Hindlimb muscle (tissue), 1 donor: ENCODE results near the gene MRGPRD. TPM values are rescaled to one million over a fixed set of nuclear protein-coding genes. Genes with fewer than 3 reads are reported as not detected.
"Not testable (repeated sequence)": the region's sequence is repeated elsewhere in the genome, so short reads cannot be mapped to it uniquely, and the experiment has no call there.

Experiments used
- DNase-seq: peaks from one replicate; pipeline ENCODE4 v3.0.0-alpha.2; 2013
- polyA plus RNA-seq: library from polyadenylated mRNA; unstranded; fragments of 120-200 nt; gene quantifications from one replicate; pipeline ENCODE4 v1.2.1, GENCODE V29; 2013; ENCODE audit not compliant: insufficient read length

Gene MRGPRD
- polyA plus RNA-seq, 1 donor = not detected

GRCh38 chr11:68993546-68993945 lies 12.8 kb upstream of the MRGPRD start:
- DNase-seq = no peak

- DNase-seq = no peak
These were observed 12.0 kb upstream of the MRGPRD start for GRCh38 chr11:68992743-68993255.

DNA sequence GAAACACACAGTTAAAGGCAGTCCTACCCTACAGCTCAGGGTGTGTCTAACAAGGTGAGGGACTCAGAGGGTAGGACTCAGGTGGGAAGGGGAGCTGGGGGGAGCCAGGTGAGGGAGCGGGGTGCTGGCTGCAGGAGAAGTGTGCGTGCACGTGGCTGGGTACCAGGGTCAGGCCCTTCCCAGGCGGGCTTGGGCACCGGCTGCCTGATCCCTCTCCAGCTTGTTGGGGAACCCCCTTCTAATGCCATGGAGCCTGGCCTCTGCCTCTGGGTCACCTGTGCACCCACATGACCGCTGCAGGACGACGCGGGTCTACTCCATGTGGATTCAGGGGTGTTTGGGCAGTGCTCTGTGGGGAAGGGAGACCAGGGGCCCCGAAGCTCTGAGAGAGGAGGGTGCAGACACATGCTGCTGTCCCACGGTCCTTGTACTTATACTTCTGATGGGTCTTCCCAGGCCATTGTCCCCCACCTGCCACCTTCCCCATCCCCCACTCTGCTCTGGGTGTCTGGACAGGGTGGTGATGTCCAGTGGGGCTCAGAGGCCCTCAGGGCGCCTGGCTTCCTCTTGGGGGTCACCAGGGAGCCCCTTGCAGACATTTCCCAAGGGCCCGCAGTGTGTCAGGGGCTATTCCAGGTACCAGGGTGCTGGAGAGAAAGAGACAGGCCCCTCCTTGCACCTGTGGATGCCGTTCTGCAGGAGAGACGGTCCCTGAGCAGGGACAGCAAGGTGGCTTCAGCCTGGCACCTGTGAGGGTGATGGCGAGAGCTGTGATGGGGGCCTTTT lies 10.4 kb upstream of the MRGPRD start:
- DNase-seq = no peak

DNA sequence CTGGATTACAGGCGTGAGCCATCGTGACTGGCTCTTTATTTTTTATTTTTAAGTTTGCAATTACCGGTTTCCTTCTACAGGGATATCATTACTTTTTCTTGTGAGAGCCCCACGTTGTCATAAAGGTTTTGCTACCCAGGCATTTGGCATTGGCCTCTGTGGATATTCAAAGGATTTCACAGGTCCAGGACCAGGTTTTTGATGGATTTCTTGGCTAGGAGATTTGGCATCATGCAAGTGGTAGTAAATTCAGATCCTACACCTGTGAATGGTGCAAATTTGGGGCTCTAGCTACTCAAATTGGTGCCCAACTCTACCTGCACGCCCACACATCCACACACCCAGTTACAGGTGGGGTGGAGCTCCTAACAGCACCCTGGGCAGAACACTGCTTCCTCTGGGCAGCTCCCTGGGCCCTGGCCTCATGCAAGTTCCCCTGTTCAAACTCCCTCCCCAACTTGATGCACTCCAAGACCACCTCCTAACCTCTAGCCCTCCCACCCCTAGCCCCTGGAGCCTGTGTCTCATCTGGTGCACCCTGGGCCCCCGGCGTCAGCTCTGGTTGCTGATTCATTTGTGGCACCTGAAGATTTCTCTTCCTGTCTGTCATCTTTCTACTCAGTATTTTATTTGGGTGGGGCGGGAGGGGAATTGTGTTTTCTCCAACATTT lies 9.3 kb upstream of the MRGPRD start:
- DNase-seq = no peak

GRCh38 chr11:68988491-68988890 lies 7.7 kb upstream of the MRGPRD start:
- no peak for DNase-seq

- DNase-seq = no peak
These were observed 6.4 kb upstream of the MRGPRD start for GRCh38 chr11:68987211-68987610.

- no peak for DNase-seq
These were observed 3.0 kb upstream of the MRGPRD start for GRCh38 chr11:68983801-68984200.

DNA sequence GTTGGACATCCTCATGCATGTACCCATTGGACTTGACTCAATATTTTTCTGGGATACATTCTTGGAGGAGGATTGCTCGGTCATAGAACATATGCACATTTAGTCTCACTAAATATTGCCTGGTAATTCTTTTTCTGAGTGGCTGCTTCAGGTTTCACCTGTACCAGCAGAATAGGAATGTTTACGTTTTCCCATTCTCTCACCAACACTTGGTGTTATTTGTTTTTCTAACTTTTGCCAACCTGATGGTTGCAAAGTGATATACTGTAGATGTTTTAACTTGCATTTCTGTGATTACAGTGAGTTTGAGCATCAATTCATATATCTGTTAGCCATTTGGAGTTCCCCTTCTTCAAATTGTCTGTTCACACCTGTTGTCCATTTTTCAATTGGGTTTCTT lies 1.3 kb upstream of the MRGPRD start:
- DNase-seq = no peak

DNA sequence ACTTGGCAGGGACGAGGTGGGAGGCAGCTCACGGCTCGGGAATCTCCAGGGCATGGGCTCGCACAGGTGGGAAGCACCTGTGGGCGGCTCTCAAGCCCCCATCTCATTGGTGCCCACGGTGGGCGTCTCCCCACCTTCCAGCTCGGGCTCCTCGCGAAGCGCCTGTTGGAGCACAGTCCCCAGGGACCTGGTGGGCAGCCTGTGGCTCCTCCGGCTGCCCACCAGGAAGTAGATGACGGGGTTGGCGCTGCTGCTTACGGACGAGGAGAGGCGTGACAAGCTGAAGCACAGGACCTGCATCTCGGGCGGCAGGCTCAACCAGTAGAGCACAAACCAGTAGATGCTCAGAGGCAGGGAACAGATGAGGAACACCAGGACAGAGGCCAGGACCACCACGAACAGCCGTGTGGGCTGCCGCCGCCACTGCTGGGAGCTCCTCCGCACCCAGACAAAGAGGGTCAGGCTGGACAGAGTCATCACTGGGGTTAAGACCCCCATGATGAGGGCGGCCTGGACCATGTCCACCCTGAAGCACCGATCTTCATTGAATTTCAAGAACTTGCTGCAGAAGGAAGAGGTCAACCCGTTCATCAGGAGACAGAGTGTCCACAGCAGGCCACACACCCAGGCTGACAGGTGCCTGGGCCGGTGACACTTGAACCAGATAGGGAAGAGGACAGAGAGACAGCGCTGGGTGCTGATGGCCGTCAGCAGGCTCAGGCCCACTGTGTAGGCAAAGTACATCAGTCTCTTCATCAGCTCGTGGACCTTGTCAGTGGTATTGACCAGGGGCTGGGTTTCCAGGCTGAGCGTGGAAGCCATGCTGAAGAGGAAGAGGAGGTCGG lies 633 bp downstream of the MRGPRD start:
- DNase-seq = no peak

DNA sequence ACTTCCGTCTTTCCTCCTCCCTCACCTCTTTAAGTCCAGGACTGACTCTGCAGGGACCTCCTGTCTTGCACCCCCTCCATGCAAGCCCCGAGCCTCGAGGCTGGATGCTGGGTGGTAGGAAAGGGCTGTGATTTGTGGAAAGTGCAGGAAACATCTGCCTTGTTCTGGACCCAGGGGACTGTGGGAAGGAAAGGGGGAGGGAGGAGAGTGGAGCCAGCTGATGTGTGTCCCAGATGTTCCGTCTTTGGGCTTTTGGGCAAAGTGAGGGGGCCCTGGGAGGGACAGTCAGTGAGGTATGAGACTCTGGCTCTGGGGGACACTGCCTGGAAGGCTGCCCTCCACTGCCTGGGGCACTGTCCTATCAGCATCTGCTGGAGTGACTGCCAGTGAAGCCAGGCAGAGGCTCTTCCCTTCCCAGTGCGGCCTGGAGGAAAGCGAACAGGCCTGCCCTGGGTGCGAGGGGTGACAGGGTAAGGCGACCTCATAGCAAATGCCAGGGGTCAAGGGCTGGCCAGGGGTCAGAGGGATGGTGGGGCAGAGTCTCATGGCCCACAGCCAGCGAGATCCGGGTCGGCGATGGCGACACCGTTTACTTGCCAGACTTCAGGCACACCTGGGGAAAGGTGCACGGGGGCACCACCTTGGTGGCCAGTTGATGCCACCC lies 1.7 kb downstream of the MRGPRD start:
- peak; percentile 57 for DNase-seq

DNA sequence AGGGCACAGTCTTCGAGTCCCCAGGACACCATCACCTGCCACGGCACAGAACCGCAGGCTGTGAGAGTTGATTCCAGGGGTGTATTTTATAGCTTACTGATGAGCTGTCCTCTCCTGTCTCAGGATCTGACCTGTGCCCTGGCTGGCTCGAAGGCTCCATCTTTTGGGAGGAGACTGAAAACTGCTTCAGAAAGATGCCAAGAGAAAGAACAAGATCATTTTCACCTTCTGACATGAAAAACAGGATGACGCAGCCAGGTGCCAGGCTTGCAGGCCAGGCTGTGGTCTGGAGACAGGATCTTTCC lies 2.2 kb downstream of the MRGPRD start:
- DNase-seq = no peak

DNA sequence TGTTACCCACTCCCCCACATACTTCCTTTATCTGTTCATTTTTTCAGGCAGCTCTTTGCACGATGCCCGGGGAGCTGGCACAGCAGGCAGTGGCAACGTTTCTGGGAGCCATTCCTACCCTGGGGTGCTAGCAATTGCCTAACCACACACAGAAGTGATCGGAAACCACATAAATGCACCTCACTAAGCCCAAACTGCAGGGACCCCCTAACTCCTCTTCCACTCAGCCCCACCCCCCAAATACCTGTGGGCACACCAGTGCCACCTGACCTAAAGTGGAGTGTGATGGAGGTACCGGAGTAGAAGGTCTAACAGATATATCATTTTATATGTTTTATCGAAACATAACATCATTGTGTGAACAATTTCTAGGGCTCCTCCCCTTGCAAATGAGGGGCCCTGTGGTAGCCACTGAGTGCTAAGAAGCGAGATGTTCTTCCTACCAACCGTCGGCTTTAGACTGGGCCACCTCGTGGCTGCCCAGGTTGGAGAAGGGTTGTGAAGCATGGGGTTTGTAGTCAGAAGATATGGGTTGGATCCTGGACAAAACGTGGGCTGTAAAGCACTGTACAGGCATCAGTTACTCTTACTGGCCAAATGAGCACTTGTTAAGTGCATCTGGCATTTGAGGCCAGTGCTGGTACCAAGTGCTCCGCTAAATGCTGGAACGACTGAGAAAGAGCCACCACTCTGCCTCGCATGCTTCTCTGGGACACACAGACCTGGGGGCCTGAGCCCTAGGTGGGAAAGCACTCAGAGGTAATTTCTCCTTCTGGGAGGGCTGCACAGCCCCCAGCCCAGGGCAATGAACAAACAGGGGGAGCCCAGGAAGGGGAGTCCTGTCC lies 2.8 kb downstream of the MRGPRD start:
- no peak for DNase-seq

DNA sequence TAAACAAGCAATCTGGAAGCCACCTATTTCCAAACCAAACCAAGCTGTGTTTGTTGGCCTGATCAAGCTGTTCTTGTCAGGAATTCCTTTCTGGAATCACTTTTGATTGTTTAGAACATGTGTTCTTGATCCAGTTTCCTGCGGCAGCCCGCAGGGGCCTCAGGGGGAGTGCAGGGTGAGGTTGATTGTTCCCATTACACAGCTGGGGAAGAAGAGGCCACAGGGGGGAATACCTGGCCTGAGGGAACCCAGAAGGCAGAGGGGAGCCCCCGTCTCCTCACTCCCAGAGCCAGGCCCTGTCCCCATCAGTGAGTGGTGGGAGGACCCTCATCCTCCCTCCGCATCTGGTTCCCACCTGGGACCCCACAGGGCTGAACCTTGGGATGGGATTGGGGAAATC lies 4.2 kb downstream of the MRGPRD start:
- no peak for DNase-seq

DNA sequence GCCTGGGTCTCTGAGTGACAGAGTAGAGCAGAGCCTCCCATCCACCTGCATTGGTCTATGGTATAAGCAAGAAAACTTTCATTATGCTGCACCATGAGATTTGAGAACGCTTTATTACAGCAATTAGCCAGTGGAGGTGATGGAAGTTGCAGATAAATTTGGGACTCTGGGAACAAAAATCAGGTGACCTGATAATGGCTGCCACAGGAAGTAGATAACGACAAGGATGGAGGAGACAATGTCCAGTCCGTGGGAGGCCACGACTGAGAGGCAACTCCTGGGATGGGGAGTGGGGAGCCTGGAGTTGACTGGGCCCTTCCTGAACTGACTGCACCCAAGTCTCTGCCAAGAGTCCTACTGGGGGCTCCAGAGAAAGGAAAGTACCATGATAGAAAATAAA lies 4.7 kb downstream of the MRGPRD start:
- no peak for DNase-seq

DNA sequence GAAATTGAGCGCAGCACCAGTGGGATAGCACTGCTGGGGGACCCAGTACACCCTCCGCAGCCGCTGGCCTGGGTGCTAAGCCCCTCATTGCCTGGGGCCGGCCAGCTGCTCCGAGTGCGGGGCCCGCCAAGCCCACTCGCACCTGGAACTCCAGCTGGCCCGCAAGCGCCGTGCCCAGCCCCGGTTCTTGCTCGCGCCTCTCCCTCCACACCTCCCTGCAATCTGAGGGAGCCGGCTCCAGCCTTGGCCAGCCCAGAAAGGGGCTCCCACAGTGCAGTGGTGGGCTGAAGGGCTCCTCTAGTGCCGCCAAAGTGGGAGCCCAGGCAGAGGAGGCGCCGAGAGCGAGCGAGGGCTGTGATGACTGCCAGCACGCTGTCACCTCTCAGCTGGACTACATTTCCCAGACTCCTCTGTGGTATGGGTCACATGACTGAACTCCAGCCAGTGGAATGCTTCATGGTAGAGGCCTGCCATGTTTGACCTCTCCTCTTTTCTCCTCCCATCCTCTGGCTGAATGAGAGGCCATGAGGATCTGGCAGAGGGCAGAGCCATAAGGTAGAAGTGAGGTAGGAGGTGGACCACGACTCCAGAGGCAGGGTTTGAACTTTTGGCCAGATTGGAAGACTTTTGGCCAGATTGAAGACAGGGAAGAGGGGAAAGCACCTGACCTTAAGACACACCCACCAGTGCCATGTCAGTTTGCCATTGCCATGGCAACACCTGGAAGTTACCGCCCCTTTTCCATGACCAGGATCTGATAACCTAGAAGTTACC lies 6.2 kb downstream of the MRGPRD start:
- no peak for DNase-seq

- not testable (repeated sequence) for DNase-seq
These were observed 7.1 kb downstream of the MRGPRD start for GRCh38 chr11:68973706-68974105.

DNA sequence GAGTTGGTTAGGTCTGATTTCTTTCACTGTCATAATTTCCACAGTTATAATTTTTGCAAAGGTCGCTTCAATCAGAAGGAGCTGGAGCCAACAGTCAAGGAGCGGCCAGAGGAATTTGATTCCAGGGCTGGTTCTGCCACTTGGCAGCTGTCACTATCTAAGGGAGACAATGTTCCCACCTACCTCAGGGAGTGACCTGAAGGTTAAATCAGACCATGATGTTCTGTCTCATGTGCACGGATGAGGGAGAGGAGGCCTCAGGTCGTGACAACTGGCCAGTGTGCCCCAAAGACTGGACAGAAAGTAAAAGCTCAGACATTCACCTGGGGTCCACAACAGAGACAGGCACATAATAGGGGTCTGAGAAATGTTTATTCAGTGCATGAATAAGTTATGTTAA lies 7.6 kb downstream of the MRGPRD start:
- DNase-seq = no peak

DNA sequence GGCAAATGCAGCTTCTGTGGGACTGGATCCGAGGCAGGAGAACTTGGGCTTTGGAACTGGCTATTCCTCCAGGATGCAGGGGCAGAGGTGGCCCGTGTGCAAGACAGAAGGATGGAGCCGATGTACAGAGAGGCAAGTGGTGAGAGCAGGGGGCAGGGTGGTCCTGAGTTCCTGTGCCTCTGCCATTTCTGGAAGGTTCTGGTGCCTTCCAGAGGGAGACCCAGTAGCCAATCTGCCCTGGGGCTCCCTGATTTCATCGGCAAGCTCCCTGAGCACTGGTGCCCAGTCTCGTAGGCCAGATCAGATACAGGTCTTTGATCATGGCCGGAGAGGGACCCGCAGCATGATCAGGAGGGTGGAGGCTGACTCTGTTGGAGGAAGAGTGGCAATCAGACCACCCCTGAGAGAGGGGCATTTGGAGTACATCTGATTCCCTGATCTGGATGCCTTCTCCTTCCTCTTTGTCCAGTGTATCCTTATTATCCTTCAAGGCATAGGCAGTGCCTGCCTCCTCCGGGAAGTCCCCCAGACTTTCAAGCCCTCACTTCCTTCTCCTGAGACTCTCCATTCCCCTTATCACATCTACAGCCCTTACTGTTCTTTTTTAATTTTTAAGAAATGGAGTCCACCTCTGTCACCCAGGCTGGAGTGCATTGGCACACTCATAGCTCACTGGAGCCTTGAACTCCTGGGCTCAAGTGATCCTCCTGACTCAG lies 9.7 kb downstream of the MRGPRD start:
- no peak for DNase-seq

- no peak for DNase-seq
These were observed 11.4 kb downstream of the MRGPRD start for GRCh38 chr11:68969386-68969785.
